HG03025 (cell line): Measurements from ENCODE around the gene C3orf20.
"Not testable (repeated sequence)": the region's sequence is repeated elsewhere in the genome, so short reads cannot be mapped to it uniquely, and the experiment has no call there.

ENCODE experiments used
- ATAC-seq: cut with Tn5 transposase; IDR thresholded peaks from one replicate; pipeline ENCODE4 v1.9.1; 2021; ENCODE audit warnings: mild to moderate bottlenecking, moderate library complexity; ENCODE audit not compliant: unreplicated experiment, low FRiP score

Gene C3orf20

DNA sequence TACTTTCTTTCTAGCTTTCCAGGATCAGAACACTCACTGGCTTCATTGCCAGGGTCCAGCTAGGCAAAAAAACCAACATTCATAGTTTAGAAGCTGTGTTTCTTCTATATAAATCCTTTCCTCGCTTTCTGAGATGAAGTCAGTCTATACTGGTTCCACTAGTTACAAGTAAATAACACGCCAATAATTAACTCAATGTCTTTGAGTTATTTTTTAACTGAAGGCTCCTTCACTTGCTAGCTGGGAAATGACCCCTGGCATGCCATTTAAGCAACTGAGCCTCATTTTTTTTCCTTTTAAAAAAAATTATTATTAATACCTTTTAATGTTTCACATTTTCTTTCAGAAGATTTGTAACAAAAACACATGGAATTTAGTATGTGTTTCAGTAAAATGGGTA lies 25.5 kb upstream of the C3orf20 start:
- no peak for ATAC-seq

DNA sequence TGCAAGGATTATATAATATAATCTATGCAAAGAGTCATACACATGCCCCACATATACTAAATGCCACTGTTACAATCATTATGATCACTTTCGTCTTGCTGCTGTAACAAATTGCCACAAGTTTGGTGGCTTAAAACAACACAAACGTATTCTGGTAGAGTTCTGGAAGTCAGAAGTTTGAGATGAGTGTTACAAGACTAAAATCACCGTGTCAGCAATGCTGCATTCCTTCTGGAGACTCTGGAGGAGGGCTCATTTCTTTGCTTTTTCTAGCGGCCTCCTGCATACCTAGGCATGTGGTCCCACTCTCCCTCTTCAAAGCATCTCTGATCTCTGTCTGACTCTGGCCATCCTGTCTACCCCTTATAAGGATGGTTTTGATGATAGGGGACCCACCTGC lies 24.7 kb upstream of the C3orf20 start:
- no peak for ATAC-seq

DNA sequence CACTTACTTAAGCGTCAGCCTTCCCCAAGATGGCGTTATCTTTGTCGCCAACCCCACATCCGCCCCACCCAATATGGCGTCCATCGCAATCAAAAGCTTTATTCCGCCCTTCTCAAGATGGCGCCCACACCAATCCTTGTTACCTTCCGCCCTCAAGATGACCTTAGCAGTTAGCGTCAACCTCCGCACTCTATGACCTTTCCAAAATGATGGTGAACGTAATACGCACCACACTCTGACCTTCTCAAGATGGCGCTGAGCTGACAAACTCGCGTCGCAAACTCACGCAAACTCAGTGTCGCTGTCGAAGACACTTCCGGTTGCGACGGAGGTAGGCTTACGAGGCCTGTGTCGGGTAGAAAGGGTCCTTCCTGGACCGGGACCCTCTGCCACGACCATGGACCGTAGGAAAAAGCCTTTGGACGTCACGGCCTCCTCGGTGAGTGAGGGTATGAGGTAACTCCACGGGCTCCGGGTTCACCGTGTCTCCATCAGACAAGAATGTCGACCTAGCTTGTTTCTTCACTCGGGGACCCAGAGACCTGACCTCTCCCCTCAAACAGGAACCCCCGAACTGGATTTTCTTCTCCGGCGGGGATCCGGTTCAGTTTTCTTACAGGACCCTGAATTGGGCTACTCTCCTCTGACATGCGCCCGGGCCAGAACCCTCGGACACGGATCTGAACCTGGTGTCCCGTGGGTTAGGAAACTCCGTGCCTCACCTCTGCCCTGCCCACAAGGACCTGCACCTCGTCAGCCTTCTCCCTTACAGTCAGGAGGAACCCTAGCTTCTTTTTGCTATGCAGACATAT lies 23.3 kb upstream of the C3orf20 start, which contains the start of gene CCDC174:
CCDC174 (plus strand) TSS at position 323 of the 812 bp plus-strand sequence; CDS start at position 398, 75 bp downstream.
- ATAC-seq: peak; percentile 99

DNA sequence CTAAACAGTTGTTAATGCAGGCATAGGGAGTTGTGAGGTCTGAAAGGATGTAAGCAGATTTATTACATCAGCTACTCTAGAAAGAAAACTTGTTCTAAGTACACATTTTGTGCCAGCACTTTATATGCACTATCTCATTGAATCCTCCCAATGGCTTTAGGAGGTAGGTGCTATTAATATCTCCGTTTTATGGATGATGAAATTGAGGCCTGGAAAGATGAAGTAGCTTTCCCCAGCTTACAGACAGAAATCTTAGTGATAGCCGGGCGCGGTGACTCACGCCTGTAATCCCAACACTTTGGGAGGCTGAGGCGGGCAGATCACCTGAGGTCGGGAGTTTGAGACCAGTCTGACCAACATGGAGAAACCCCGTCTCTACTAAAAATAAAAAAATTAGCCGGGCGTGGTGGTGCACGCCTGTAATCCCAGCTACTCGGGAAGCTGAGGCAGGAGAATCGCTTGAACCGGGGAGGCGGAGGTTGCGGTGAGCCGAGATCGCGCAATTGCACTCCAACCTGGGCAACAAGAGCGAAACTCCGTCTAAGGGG lies 22.5 kb upstream of the C3orf20 start:
- not testable (repeated sequence) for ATAC-seq

DNA sequence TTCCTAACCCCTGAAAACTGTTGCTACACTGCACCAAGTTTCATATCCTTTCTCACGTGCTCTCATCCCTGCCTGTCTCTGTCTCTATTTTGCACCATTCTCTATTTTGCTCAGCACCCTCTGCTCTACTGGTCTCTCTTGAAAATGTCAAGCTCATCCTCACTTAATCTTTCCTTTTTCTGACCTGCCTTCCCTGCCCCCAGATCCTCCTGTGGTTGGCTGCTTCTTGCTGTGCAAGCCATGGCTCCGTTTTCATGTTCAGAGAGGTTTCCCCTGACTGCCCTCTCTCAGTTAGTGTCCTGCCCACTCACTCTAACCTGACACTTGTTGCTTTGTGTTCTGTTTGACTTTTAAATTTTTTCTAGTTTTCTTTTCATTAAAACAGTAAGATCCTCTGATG lies 17.4 kb upstream of the C3orf20 start:
- no peak for ATAC-seq

DNA sequence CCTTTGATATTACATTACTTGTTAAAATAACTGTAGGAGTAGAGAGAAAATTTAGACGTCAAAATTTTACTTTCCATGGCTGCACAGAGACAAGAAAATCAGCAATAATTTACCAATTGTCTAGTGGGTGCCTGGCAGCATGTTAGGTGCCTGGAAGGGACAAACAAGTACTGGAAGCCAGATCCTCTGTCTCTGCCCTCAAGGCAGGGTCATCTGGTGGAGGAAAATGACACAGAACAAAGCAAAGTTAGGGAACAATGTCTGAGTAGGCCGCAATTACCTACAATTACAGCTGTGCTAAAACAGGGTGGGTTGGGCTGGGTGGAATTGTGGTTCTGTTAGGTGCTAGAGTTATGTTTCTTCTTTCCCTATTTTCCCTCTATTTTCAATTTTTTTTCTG lies 16.0 kb upstream of the C3orf20 start:
- no peak for ATAC-seq

DNA sequence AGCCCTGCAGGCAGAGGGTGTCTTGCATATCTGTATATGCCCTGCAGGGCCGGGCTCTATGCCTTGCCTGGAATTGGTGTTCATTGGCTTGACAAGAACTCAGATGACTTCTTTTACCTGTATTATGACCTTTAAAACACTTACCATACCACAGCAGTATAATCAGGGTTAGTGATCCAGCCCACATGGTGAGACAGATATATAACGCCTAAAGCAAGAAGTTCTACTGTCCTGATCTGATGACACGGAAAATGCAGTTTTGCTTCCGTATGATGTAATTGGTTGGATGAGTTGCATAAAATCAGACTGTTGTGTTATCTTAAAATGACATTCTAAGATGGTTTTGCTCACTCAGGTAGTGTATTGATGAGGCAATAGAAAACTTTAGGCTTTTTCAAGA lies 14.0 kb upstream of the C3orf20 start:
- no peak for ATAC-seq

DNA sequence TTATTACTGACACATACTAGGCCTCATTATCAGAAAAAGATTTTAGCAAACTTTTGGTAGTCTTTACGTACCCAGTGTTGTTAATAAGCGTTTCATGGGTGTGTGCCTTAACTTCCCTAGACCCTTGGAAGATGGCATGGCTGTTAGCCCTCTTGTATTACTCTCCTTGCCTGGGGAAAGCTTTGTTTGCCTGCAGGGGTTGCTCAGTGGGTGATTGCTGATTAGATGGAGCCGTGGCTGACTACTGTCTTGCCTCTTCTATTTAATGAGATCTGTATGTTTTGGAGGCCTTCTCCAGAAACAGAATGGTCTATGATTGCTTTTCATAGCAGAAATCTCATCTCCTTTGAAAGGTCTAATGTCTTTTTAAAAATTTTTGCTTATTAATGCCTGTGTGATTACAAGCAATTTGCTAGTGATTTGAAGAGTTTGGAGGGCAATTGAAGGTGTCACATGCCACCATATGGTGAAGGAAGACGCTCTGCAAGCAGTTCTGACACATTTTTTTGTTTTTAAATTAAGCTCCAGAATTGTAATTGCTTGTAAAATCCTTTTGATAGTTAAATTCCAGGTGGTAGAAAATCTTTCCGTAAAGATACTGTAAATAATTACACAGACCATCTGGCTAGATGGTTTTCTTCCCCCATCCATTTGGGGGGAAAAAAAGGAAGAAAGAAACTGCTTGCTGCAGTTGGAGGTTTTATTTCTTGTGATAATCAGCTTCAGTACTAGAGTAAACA lies 11.4 kb upstream of the C3orf20 start:
- no peak for ATAC-seq

DNA sequence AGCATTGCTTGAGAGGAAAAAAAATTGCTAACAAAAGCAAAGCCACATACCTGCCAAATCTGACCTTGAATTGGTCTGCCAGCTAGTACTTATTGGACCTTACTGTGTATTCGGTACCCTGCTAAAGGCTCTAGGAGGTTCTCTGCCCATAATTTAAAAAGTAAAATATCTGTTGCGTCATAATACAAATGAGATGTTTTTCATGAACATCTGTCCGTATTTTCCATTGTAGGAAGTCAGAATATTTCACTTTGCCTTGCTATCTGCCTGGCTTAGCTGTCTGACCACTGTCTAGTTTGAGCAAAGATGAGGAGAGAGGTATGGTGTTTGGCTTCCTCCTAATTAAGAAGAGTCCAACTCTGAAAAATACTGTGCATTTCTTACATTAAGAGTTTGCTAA lies 10.8 kb upstream of the C3orf20 start:
- no peak for ATAC-seq

DNA sequence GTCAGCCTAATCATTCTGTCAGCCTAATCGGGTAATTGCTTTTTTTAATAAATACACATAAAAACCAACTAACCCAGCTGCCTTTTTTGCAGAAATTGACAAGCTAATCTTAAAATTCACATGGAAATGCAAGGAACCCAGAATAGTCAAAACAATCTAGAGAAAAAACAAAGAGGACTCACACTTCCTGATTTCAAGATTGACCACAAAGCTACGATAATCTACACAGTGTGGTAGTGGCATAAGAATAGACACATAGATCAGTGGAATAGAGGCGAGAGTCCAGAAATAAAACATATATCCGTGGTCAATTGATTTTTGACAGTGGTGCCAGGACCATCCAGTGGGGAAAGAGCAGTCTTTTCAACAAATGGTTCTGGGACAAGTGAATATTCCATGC lies 2.4 kb upstream of the C3orf20 start:
- no peak for ATAC-seq

DNA sequence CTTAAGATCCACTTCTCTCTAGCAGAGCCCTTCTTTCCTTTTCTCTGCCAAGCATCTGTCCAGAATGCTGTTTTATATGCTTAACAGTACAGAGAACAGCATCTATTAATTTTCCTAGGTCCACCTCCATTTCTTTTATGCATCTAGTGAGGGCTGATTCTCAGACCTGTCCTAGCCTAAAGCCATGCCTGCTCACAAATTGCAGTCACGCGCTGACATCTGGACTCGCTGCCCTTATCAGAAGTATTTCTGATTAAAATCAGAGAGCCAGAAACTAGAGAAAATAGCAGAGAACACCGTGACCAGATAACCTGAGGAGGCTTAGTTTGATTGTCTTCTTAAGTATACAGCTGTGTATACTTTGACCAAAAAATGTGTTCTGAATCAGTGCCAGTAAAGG lies 1.9 kb downstream of the C3orf20 start:
- ATAC-seq: no peak

DNA sequence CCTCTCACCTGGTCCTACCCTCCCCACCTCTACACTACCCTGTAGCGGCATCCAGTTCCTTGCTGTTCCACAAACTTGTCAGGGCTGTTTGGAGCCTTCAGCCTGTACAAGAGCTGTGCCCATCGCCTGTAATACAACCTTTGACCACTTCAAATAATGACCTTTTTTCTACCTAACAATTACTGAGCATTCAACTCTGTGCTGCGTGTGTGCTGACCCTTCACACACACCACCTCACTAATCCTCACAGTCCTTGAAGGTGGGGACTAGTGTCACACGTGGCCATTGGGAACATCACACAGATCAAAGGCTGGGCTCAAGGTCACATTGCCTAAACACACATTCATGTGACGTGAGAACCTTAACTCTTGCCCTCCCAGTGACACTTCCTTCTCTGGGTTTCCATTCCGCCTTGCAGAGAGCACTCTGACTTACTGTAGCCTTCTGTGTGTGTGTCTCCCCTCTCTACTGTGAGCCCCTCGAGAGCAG lies 3.1 kb downstream of the C3orf20 start:
- ATAC-seq: no peak

DNA sequence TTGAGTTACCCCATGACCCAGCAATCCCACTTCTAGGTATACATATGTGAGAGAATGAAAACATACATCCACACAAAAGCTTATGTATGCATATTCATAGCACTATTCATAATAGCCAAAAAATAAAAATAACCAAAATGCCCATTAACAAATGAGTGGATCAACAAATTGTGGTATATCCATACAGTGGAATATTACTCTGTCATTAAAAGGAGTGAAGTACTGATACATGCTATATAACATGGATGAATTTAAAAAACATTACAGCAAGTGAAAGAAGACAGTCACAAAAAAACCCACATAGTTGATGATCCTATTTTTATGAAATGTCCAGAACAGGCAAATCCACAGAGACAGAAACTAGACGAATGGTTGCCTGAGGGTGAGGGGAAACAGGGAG lies 5.2 kb downstream of the C3orf20 start:
- ATAC-seq: no peak

DNA sequence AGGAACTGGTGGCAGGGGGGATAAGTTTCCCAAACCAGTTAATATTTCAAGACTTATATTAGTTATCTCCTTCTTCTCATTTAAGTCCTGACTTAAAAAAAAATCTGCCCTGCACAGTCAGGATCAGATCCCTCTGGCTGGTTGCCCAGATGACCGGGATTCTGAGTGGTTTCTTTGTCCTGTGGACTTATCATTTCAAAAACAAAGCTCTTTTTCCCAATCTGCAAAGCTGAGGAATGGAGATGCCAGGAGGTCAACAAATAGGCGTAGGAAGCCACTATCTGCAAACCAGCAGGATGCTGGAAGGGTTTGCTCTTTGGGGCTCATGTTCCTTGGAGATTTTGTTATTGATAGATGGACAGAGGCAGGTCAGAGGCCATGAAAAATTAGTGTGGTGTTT lies 5.8 kb downstream of the C3orf20 start:
- no peak for ATAC-seq

DNA sequence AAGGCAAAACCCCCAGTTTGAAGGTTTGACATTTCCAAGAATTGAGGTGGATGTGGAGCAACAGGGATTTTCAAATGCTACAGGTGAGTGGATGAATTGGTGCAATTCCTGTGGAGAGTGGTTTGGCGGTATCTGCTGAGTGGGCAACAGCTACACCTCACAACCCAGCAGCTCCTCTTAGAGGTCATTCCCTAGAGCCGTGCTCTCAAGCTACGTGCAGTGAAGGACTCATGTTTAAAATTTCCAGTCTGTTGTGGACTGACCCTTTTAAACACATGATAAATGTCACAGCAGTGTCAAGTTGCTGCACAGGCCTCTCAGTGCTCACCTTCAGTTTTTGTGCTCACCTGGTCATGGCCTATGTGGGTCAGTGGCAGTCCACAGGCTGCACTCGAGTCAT lies 9.5 kb downstream of the C3orf20 start:
- no peak for ATAC-seq

DNA sequence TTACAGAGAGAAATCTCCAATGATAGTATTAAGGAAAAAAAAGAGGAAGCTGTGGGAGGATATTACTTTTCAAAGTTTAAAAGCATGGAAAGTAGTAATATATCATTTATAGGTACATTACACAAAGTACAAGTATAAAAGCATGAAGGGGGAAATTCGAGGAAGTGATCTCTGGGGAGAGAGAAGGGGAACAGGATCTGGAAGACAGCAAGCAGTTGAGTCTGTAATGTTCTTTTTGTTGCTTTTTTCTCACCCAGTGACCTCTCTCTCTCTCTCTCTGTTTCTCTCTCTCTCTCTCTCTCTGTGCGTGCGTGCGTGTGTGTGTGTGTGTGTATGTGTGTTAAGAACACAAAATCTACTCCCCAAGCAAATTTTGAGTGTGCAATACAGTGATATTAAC lies 10.2 kb downstream of the C3orf20 start:
- no peak for ATAC-seq

DNA sequence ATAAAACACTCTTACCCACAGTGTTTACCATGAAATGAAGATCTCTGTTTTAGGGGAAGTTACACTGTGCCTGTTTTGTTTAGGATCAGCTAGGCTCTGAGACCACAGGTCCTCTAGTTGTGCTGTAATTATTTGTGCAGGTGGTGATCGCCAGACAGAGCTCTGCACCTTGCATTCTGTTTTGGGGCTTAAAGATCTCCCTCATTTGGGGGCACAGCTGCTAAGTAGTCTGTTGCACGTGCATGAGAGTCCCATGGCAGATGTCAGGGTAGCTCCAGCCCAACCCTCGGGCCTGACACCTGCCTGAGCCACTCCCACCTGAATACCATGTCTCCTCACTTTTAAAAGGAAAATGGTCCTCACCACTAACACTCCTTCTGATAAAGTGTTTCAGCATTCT lies 12.4 kb downstream of the C3orf20 start:
- ATAC-seq: no peak

DNA sequence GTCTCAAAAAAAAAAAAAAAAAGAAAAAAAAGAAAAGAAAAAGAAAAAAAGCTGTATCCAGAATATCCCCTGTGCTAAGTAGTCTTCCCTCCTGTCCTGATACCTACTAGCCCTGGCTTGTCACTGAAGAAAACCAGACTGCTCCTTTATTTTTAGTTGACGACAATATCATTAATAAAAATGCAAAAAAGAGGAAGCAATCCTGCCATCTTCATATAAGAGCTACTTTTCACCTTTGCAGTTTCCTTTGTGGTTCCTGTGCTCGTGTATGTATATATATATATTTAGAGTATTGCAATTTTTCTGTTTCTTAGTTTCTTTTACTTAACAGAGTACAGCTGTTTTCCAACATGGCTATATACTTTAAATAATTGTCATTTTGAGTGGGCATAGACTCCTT lies 13.6 kb downstream of the C3orf20 start:
- ATAC-seq: peak; percentile 41

DNA sequence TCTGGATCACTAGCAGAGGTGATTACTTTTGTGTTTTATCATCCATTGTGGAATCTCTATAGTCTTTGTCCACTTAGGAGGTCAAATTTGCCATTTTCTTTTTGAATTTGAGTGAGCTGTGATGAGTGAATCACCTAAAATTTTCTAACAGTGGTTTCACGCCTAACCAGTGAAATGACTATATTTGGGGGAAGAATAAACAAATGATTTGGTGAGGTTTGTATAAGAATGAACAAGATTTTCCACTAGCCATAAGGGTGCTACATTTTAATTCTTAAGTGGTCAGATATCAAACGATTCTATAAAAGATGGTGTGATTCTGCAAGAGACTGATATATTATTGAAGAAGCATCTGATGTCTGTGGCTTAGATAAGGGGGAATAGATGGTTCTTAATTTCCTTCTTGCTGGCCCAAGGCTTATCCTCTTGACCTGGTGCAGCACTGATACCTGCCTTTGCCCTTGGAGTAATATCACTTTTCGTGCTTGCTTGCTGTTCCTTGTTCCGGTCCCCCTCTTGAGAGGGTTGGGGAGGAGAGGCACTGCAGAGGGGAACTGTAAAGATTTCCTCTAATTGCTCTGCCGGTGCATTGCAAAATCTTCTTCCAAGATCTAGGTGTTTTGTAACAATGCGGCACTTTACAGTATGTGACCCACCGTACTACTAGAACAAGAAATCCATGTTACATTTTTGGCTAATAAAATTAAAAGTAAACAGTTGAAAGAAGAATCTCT lies 14.5 kb downstream of the C3orf20 start:
- no peak for ATAC-seq

DNA sequence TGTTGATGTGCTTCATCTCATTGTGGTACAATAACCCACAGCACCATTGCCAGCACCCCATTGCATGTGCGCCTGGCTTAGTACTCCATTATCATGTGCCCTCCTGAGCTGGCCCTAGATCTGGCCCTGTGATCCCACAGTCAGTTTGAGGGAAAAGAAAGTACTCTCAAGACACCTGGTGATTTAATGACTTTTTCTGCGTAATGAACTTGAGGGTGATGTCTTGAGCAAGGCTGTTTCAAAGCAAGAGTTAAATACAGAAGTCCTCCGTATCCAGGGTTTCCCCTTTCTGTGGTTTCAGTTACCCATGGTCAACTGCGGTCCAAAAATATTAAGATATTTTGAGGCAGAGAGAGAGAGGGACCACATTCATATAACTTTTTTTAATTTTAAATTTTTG lies 16.3 kb downstream of the C3orf20 start:
- ATAC-seq: peak; percentile 39

DNA sequence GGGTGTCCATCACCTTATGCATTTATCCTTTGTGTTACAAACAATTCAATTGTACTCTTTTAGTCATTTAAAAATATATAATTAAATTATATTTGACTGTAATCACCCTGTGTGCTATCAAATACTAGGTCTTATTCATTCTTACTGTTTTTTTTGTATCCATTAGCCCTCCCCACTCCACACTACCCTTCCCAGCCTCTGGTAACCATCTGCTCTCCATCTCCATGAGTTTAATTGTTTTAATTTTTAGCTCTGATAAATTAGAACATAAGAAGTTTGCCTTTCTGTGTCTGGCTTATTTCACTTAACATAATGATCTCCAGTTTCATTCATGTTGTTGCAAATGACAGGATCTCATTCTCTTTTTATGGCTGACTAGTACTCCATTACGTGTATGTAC lies 16.8 kb downstream of the C3orf20 start:
- no peak for ATAC-seq
